ENCODE results near the gene PDK4.

- TF ChIP-seq, protein P1, sequence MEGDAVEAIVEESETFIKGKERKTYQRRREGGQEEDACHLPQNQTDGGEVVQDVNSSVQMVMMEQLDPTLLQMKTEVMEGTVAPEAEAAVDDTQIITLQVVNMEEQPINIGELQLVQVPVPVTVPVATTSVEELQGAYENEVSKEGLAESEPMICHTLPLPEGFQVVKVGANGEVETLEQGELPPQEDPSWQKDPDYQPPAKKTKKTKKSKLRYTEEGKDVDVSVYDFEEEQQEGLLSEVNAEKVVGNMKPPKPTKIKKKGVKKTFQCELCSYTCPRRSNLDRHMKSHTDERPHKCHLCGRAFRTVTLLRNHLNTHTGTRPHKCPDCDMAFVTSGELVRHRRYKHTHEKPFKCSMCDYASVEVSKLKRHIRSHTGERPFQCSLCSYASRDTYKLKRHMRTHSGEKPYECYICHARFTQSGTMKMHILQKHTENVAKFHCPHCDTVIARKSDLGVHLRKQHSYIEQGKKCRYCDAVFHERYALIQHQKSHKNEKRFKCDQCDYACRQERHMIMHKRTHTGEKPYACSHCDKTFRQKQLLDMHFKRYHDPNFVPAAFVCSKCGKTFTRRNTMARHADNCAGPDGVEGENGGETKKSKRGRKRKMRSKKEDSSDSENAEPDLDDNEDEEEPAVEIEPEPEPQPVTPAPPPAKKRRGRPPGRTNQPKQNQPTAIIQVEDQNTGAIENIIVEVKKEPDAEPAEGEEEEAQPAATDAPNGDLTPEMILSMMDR (IDR thresholded peaks at IDR 0.05) = no peak
- TF ChIP-seq POLR2A (IDR thresholded peaks at IDR 0.05) = no peak
Observed at GRCh38 chr7:95642173-95642572, 45.9 kb upstream of the PDK4 start.
